Ovary (tissue), 3 donors: ENCODE results near the gene B4GALT3.

Experiments
- EP300 ChIP-seq: sonication (generic); formaldehyde crosslinking; IDR thresholded peaks from one replicate; pipeline ENCODE4 v1.6.1; 2017; ENCODE audit warnings: antibody characterized with exemption
- POLR2A ChIP-seq: fragments of 450-650 bp; IDR thresholded peaks from one replicate; pipeline ENCODE4 v1.6.1; 2017; ENCODE audit warnings: antibody characterized with exemption, mild to moderate bottlenecking, moderate library complexity
- TF ChIP-seq, protein P1 (sequence below), 3 donors: fragments of 450-650 bp in 2 of 3; fragments of 200-600 bp in 1 of 3; IDR thresholded peaks; one replicate each; pipeline versions ENCODE4 v1.5.1 to v1.8.0; 2016 to 2022; ENCODE audit warnings: antibody characterized with exemption in 3 of 3, mild to moderate bottlenecking in 1 of 3
- donor health status: DM: no; HTN: no; CAD: no.

DNA sequence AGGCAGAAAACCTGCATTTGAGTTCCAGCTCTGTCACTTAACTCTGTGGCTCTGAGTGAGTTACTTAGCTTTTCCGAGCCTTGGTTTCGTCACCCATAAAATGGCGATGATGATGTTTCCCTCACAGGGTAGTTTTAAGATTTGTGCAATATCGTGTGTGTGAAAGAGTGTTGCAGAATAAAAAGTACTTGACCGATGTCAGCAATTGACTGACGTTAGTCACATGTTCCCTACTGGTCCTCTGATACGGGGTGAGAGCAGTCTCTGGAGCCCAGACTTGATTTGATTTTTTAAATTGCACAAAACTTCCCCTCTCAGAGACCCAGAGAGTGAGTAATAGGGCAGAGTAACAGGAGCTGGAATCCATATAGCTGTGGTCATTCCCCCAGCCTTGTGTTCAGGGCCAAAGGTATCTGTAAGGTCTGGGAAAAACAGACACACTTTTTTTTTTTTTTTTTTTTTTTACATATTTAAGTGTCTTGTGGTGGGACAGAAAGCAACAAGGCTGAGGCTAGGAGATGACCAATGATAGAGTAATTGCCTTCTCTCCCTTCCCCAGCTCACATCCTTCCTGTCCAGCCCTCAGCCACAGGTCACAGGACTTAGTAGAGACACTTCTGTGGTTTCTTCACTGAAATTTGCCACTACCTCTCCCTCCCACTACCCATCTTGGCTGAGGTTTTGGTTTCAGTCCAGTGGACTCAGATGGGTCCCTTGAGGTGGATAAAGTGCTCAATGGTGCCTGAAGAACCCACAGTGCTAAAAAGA lies 39.8 kb upstream of the B4GALT3 start:
- TF ChIP-seq POLR2A (no peak), EP300 (no peak)
- TF ChIP-seq, protein P1, sequence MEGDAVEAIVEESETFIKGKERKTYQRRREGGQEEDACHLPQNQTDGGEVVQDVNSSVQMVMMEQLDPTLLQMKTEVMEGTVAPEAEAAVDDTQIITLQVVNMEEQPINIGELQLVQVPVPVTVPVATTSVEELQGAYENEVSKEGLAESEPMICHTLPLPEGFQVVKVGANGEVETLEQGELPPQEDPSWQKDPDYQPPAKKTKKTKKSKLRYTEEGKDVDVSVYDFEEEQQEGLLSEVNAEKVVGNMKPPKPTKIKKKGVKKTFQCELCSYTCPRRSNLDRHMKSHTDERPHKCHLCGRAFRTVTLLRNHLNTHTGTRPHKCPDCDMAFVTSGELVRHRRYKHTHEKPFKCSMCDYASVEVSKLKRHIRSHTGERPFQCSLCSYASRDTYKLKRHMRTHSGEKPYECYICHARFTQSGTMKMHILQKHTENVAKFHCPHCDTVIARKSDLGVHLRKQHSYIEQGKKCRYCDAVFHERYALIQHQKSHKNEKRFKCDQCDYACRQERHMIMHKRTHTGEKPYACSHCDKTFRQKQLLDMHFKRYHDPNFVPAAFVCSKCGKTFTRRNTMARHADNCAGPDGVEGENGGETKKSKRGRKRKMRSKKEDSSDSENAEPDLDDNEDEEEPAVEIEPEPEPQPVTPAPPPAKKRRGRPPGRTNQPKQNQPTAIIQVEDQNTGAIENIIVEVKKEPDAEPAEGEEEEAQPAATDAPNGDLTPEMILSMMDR (IDR thresholded peaks at IDR 0.05) = no peak
